ENCODE results near the gene CCNK. TPM values are rescaled to one million over a fixed set of nuclear protein-coding genes. Genes with fewer than 3 reads are reported as not detected.
A peak's percentile ranks its signal among the peaks of the same experiment; 100 is the strongest.

CCNK gene
- total and polyA plus RNA-seq, 2 of the 13 experiments (the other 11 are each of a cell fraction or from before 2014, with no cell fraction given) = 4.9 to 9.7 TPM

DNA sequence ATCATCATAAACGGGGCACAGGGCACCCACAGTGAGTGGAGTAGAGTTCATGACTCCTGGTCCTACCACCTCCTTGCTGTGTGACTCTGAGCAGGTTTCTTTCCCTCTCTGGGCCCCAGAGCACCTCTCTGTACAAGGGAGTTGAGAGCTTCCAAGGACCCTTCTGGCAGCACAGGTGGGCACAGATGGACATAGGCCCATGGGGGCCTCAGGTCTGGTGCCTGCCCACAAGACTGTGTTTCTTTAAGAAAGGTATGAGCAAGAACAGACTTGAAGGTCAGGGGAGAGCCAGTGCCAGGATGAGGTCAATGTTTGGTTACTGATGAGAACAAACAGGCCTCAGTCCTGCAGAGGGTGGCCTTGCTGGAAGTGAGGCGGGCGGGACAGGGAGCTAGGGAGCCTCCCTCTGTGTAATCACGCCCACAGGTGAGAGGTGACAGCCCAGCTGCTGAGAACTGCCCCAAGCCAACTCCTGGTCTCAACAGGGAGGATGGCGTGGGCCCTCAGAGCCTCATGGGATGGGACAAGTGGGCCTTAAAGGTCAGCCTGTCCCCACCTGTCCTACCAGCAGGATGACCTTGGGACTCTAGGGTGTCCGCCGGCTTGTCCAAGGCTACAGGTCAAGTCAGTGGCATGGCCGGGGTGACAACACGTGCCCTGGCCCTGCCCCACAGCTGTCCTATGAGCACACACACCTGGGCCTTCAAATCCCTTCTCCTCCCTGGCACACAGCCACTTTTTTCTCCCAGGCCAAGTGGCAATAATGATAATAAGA, 73.7 kb downstream of the CCNK start (continued):
- TF ChIP-seq, protein P1, sequence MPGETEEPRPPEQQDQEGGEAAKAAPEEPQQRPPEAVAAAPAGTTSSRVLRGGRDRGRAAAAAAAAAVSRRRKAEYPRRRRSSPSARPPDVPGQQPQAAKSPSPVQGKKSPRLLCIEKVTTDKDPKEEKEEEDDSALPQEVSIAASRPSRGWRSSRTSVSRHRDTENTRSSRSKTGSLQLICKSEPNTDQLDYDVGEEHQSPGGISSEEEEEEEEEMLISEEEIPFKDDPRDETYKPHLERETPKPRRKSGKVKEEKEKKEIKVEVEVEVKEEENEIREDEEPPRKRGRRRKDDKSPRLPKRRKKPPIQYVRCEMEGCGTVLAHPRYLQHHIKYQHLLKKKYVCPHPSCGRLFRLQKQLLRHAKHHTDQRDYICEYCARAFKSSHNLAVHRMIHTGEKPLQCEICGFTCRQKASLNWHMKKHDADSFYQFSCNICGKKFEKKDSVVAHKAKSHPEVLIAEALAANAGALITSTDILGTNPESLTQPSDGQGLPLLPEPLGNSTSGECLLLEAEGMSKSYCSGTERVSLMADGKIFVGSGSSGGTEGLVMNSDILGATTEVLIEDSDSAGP (CRISPR knock-in tag; IDR thresholded peaks at IDR 0.05; ENCODE audit: borderline replicate concordance) = peak; percentile 99
- TF ChIP-seq, protein P2, sequence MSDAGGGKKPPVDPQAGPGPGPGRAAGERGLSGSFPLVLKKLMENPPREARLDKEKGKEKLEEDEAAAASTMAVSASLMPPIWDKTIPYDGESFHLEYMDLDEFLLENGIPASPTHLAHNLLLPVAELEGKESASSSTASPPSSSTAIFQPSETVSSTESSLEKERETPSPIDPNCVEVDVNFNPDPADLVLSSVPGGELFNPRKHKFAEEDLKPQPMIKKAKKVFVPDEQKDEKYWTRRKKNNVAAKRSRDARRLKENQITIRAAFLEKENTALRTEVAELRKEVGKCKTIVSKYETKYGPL (CRISPR knock-in tag; IDR thresholded peaks at IDR 0.05) = no peak
- TF ChIP-seq SRSF9 (IDR thresholded peaks at IDR 0.05; ENCODE audit: borderline replicate concordance, insufficient read depth, low read depth, low read length, poor library complexity, severe bottlenecking) (no peak), HOXA3 (CRISPR knock-in tag; IDR thresholded peaks at IDR 0.05) (peak; percentile 84), MED1 (CRISPR knock-in tag; IDR thresholded peaks at IDR 0.05) (peak; percentile 82), MAF1 (CRISPR knock-in tag; IDR thresholded peaks at IDR 0.05; ENCODE audit: borderline replicate concordance) (no peak), ZFY (CRISPR knock-in tag; IDR thresholded peaks at IDR 0.05) (peak; percentile 66), DPF2 (CRISPR knock-in tag; IDR thresholded peaks at IDR 0.05; ENCODE audit: borderline replicate concordance, low read depth) (peak; percentile 71), HNRNPL (IDR thresholded peaks at IDR 0.05; ENCODE audit: low read depth, low read length) (peak; percentile 51; the same call in 1 of the 2 replicates)
- TF ChIP-seq, protein P3, sequence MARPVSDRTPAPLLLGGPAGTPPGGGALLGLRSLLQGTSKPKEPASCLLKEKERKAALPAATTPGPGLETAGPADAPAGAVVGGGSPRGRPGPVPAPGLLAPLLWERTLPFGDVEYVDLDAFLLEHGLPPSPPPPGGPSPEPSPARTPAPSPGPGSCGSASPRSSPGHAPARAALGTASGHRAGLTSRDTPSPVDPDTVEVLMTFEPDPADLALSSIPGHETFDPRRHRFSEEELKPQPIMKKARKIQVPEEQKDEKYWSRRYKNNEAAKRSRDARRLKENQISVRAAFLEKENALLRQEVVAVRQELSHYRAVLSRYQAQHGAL (CRISPR knock-in tag; IDR thresholded peaks at IDR 0.05; ENCODE audit: not compliant biosample characterization) = no peak
- TF ChIP-seq, protein P4, sequence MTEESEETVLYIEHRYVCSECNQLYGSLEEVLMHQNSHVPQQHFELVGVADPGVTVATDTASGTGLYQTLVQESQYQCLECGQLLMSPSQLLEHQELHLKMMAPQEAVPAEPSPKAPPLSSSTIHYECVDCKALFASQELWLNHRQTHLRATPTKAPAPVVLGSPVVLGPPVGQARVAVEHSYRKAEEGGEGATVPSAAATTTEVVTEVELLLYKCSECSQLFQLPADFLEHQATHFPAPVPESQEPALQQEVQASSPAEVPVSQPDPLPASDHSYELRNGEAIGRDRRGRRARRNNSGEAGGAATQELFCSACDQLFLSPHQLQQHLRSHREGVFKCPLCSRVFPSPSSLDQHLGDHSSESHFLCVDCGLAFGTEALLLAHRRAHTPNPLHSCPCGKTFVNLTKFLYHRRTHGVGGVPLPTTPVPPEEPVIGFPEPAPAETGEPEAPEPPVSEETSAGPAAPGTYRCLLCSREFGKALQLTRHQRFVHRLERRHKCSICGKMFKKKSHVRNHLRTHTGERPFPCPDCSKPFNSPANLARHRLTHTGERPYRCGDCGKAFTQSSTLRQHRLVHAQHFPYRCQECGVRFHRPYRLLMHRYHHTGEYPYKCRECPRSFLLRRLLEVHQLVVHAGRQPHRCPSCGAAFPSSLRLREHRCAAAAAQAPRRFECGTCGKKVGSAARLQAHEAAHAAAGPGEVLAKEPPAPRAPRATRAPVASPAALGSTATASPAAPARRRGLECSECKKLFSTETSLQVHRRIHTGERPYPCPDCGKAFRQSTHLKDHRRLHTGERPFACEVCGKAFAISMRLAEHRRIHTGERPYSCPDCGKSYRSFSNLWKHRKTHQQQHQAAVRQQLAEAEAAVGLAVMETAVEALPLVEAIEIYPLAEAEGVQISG (CRISPR knock-in tag; IDR thresholded peaks at IDR 0.05) = peak; percentile 63; the same call in 1 of the 2 replicates
- TF ChIP-seq, protein P5, sequence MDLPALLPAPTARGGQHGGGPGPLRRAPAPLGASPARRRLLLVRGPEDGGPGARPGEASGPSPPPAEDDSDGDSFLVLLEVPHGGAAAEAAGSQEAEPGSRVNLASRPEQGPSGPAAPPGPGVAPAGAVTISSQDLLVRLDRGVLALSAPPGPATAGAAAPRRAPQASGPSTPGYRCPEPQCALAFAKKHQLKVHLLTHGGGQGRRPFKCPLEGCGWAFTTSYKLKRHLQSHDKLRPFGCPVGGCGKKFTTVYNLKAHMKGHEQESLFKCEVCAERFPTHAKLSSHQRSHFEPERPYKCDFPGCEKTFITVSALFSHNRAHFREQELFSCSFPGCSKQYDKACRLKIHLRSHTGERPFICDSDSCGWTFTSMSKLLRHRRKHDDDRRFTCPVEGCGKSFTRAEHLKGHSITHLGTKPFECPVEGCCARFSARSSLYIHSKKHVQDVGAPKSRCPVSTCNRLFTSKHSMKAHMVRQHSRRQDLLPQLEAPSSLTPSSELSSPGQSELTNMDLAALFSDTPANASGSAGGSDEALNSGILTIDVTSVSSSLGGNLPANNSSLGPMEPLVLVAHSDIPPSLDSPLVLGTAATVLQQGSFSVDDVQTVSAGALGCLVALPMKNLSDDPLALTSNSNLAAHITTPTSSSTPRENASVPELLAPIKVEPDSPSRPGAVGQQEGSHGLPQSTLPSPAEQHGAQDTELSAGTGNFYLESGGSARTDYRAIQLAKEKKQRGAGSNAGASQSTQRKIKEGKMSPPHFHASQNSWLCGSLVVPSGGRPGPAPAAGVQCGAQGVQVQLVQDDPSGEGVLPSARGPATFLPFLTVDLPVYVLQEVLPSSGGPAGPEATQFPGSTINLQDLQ (CRISPR knock-in tag; IDR thresholded peaks at IDR 0.05) = no peak
- TF ChIP-seq, protein P6, sequence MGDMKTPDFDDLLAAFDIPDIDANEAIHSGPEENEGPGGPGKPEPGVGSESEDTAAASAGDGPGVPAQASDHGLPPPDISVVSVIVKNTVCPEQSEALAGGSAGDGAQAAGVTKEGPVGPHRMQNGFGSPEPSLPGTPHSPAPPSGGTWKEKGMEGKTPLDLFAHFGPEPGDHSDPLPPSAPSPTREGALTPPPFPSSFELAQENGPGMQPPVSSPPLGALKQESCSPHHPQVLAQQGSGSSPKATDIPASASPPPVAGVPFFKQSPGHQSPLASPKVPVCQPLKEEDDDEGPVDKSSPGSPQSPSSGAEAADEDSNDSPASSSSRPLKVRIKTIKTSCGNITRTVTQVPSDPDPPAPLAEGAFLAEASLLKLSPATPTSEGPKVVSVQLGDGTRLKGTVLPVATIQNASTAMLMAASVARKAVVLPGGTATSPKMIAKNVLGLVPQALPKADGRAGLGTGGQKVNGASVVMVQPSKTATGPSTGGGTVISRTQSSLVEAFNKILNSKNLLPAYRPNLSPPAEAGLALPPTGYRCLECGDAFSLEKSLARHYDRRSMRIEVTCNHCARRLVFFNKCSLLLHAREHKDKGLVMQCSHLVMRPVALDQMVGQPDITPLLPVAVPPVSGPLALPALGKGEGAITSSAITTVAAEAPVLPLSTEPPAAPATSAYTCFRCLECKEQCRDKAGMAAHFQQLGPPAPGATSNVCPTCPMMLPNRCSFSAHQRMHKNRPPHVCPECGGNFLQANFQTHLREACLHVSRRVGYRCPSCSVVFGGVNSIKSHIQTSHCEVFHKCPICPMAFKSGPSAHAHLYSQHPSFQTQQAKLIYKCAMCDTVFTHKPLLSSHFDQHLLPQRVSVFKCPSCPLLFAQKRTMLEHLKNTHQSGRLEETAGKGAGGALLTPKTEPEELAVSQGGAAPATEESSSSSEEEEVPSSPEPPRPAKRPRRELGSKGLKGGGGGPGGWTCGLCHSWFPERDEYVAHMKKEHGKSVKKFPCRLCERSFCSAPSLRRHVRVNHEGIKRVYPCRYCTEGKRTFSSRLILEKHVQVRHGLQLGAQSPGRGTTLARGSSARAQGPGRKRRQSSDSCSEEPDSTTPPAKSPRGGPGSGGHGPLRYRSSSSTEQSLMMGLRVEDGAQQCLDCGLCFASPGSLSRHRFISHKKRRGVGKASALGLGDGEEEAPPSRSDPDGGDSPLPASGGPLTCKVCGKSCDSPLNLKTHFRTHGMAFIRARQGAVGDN (CRISPR knock-in tag; IDR thresholded peaks at IDR 0.05) = peak; percentile 92

All from HepG2 (cell line).